Activated CD4-positive, alpha-beta T cell treated with anti-CD3 and anti-CD28 coated beads, Interleukin-2, amount 50 U/mL, for 24 hours (primary cell): Measurements from ENCODE around the gene LEF1.
"Not testable (repeated sequence)": the region's sequence is repeated elsewhere in the genome, so short reads cannot be mapped to it uniquely, and the experiment has no call there.

Source experiments
- DNase-seq, 2 donors: peaks; one replicate each; pipeline ENCODE4 v3.0.0-alpha.2; 2020; ENCODE audit warnings: low read depth in 1 of 2, low spot score in 1 of 2

LEF1 gene

DNA sequence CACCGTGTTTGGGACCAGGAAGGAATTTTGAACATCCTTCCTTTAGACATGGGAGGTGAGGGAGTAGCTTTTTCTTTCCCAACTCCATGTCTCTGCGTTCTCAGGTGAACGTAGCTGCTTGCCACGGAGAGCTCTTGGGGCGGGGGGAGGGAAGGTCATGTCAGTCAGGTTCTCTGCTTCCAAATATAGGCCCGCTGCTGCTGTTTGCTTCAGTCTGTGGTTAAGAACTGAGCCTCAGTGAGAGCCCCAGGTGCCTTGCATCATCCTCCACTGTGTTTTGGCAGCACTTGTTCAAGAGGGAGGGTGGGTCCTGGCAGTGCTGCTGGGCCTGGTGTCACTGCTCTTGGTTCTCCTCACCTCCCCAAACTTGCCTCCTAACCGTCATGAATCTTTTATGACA lies 132.5 kb downstream of the LEF1 start:
- DNase-seq, result peak in 1 of 2 donors; percentile 65

DNA sequence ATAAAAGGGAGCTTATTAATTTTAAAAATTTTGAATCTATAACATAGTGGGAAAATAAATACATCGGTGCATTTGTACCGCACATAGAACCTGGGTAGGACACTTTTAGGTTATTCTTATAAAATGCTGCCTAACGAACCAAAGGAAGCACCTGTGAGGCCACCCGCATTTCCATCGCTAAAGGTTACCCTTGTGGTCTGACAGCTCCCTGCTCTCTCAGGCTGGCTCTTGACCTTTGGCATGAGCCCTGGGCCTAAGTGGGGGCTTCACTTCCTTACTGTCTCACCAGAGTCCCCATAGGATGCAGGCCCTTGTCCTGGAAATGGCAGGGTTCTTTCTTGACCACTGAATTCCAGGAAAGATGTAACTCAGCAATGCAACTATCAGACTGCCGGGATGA lies 133.0 kb downstream of the LEF1 start:
- DNase-seq, result no peak

DNA sequence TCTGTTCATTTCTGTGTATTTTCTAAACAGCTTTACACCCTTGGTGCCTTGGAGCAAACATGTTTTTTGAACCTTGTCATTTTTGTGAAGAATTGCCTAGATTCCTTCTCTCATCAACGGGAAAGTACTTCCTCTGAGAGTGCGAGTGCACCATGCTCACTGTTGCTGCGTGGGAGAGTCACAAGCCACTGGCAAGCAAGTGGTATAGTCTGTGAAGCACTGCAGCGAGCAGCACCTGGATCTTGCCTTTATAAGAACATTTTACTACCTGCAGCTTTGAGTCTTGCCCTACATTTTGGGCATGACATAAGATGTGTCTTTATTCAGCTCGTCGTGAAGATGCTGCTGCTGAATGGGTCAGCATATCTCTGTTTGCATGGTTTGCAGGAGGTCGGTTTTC lies 134.2 kb downstream of the LEF1 start:
- DNase-seq, result no peak

DNA sequence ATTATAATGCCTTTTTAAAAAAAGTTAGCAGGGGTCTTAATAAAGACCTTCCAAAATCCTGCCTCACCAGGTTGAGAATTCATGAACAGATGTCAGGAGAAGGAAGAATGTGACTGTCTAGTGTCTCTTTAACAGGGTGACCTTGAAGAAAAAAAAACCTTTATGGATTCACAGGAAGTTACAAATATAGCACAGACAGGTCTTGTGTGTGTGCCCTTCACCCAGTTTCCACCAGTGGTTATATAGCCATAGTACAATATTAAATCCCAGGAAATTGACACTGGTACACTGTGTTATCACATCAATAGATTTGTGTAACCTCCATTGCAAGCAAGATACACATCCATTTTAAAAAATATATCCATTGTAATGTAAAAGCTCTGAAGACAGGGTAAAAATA lies 135.4 kb downstream of the LEF1 start:
- DNase-seq, result no peak

DNA sequence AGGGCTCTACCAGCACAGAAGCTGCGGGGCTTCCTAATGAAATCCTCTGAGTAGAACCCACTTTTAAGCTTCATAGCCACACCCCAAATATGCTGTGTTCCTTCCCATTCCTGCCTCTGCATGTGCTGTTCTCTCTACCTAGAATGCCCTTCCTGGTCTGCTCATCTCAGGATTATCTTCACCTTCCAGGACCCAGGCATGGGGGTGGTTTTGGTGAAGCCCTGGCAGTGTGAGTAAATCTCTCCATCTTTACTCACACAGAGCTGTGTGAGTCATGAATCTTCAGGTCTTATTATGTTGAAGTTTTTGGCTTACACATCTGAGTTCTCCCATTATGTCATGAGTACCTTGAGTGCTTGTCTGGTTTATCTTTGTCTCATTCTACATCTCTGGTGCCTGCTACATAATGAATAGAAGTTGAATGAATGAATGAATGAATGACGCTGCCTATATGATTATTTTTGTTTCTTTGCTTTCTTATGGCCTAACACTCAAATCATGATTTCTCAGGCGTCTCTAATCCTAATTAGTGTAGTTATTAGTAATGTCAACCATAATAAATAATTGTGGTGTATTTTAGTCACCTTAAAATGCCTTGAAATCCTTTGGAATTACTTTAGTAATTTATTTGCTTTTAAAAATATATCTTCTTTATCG lies 137.2 kb downstream of the LEF1 start:
- DNase-seq, result peak in 1 of 2 donors; percentile 63

DNA sequence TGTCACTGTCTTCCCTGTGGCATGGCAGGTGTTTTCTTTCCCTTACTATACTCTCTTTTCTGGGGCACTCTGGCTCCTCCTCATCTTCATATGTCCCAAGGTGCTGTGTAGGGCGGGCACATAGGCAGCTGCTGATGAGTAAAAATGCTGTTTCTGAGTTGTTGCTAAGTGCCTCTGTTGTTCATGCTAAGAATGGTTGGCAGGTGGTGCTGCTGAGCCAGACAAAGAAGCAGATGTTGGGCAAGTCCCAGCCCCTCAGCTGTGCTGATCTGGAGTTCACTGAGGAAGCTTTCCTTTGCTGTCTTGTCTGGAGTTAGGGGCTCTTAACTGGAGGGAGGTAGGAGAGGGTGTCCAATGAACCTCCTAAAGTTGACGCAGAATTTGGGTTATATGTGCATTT lies 138.4 kb downstream of the LEF1 start:
- DNase-seq, result peak; percentile 43 to 68

DNA sequence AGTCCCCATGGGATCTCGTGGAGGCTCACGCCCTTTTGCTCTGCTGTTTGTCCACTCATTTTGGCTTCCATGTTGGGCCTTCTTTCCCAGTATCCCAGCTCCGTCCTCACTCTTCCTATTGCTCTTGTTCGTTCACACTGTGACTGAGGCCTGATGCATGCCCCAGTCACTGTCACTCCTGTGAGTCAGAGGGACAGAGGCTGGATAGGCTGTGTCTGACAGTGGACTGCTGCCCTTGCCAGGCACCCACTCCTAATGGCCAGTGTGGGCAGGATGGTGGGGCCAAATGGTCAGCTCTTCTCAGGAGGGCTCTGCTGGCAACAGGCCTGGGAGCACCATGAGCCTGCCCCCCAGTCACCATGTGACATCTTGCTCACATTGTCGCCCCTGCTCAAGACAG lies 139.0 kb downstream of the LEF1 start:
- DNase-seq, result no peak

DNA sequence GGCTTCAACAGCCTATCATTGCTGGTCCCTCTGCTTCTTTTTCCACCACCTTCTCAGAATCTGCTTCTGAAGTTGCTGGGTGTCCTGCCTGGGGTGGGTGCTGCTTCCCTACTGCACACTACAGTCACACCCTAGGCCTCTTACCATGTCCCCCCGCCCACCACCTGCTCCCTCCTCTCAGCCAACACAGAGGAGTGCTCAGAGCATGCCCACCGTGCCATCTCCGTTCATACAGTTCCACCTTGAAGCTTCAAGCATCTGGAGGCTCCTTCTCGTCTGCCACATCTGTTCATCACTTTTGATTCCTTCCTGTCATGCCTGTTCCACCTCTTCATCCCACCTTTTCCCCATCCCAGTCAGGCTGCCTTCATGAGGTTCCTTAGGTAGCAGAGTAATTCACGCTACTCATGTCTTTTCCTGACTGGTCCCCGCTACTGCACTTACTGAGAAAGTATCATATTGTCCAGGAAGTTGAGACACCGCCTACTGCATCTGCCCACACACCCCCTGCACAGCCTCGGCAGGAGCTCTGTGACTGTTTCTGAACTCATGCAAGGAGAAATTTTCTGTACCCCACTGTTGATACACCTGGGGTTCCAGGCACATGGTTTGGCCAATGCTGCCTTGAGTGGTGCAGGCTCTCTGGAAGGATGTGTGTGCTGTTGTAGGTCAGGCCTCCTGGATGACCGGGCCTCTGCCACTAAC lies 139.6 kb downstream of the LEF1 start:
- DNase-seq, result no peak

DNA sequence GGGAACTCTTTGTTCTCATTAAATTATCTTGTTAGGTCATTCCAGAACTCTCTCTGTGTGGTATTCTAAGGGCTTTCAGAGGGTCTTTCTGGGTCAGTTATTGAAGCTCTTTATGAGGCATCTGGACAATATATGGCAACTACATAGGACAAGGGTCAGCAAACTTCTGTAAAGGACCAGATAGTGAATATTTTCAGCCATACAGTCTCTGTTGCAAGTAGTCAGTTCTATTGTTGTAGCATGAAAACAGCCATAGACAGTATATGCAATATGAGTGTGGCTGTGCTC lies 143.9 kb downstream of the LEF1 start:
- no peak for DNase-seq

DNA sequence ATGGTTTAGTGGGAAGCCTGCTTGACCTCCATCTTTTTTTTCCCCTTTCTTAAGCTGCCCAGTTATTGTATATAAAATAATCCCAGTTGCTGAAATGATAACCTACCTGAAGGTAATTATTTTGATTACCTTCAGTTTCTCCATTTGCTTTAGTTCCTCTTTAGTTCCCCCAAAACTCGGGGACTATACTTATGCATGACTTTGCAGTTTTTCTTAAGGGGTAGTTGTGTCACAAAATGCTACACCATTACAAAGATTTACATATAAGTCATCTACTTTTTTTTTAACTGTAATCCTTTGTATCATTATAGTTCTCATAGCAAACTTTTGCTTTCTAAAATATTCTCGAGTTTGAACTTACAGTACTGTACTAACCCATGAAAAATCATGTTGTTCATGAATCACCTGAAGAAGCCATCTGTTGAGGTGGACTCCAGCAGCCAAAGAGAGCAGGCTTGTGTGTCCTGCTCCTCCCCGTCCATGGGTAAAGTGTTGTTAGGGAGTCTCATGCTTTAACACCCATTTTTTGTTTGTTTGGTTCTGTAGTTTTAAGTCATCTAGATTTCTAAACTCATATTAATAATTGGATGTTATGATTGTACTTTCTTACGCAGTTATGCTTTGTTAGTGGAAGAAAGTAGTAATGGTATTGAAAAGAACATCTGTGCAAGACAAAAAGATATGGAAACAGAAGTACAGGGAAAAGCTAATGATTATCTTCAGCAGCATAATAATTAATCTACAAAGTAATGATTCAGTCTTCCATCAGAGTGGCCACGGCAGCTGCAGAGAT lies 144.5 kb downstream of the LEF1 start:
- no peak for DNase-seq

DNA sequence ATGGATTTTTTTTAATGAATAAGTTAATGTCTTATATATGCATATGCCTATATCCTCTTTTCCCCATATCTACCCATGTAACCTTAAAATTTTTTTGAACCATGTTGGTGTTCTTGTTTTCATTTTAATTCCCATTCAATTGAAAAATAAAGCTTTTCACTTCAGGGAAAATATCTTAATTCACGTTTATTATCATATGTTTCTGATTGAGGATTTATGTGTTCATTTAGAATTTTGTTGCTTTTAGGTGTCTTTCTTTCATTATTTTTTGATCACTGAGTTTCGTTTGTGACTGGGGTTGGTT lies 149.9 kb downstream of the LEF1 start:
- DNase-seq, result no peak

DNA sequence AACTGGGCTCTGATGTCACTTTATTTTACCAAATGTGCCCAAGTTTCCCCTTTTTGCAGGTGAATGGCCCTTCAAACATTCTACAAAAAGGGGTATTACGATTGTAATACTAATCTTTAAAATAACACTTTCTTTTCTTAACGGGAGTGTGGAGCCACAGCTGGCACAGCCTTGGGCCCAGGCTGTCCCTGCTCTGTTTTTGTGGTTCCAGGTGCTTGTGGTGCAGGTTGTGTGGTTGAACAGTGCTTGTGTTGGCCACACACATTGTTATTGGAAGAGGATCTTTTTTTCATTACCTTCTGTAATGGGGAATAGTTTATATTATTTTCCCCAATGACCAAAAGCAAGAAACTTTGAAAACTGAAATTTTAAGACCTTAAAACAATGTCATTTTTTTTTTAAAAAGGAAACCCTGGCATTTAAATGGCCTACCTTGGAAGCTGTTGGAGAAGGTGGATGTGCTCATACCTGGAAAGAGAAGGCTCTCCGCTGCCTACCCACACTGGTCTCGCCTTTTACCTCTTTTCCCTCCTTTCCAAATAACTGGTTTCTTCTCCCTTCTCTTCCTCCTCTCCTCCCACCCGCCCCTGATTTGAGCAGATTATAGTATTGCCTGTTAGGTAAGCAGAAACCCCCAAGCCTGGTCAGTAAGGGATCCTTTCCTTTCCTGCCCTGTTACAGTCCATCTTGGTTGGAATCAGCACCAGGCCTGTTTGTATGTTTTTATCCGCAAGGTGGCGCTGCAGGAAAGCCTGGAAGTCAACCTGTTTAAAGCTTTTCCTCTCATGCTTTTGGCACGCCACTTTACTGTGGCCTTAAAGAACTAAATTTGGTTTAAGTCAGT lies 150.5 kb downstream of the LEF1 start:
- peak; percentile 73 to 84 for DNase-seq

DNA sequence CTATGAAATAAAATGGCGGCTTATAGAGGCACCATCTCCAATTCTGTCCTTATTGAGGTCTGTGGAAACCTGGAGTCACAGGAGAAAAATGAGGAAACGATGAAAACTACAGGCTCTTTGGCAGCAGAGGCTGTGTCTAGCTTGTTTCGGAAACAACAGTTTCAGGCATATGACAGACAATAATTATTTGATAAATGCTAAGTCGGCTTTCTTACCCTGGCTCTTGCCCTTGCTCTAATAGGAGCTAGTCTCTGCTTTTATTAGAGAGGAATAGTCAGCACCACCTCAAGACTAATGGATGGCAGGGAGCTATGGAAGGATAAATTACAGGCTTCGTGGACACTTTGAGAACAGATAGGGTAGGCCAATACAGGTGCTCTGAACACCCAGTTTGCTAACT lies 154.8 kb downstream of the LEF1 start:
- no peak for DNase-seq

DNA sequence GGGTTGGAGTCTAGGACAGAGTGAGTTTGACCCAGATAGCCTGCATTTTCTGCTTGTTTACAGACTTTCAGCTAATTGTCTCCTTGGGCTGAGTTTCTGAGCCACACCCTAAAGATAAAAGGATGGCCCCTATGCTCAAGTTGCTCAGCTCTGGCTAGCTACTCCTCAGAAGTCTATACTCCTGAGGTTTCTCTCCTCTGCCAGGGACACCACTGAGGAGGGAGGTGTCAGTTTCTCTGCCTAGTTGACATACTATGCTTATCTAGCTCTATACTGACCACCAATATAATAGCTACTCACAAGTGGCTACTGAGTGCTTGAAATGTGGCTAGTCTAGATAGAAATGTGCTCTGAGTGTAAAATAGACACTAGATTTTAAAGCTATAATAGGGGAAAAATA lies 155.4 kb downstream of the LEF1 start:
- no peak for DNase-seq

DNA sequence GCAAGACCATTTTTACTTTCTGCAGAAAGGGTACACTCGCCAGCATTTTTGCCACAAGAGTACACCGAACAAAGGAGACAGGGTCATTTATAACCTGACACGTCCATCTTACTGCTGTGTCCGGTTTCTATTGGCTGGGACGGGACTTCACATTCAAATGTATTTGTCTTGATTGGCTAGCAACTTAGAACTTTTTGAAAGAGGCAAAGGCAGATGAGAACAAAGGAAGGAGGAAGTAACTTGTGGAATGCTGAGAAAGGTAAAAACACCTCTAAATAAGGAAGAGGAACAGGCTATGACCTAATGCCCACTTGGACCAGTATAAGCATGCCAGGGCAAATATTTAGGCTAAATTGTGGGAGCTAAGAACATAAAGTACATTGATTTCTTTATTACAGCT lies 156.3 kb downstream of the LEF1 start:
- not testable (repeated sequence) for DNase-seq

DNA sequence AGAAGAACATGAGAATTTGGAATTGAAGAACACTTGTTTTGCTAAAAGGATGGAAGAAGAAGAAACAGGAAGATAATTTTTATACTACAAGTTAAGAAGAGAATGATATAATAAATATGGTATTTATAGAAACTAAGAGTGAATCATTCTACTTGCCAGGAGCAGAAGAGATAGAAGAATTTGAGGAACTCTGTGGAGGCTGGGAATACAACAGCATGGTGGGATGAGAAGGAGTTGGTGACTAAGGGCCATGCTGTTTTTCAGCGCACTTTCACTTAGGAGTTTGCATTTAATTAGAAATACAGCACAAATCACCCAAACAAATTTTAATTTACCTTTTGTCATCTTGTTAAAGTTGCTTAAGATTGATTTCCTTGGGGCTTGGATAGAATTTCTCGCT lies 158.6 kb downstream of the LEF1 start:
- no peak for DNase-seq

DNA sequence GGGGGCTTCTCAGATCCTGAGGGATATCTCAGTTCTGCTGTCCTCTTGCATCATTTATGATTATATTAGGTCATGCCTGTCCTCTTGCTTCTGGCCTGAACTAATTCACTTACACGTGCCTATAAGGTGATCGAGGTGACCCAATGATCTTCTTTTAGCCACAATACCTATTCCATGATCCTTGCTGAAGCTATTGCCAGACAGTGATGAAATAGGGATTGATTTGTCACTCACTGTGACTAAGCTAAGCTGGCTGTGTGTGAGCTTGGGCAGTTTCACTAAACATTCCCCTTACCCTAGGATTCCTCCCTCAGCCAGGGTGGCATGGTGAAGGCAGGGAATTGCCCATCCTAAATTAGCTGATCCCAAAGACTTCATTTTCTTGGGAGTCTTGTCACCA lies 160.0 kb downstream of the LEF1 start:
- DNase-seq, result no peak

DNA sequence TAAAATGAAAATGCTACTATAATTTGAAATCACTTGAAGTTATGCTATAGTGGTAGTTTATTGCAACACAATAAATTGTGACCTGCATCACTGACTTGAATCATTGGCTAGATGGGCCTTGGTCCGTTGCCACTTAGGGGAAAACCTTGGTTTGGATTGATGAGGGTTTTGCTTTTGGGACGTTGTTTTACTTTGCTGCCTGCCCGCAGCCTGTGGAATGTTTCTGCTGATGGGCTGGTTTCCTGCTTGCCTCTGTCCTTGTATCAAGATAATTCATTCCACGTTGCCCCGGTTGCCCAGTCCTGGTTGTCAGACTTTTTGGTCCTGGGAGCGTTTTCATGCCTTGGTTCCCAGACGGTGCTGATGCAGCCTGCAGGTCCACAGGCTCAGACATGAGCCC lies 160.7 kb downstream of the LEF1 start:
- DNase-seq, result no peak

DNA sequence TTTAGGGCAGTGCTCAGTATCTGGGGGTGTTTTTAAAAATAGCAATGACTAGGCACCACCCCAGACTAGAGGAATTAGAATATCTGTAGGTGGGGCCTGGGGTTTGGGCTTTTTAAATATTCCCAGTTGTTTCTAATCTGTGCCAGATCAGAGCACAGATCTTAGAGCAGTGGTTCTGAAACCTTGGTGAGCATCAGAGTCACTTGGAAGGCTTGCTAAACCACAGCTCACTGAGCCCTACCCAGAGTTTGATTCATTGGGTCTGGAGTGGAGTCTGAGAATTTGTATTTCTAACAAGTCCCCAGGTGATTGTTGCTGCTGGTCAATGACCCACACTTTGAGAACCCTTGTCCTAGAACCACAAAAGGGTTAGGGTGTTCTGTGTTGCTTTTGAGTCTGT lies 162.4 kb downstream of the LEF1 start:
- DNase-seq, result no peak

DNA sequence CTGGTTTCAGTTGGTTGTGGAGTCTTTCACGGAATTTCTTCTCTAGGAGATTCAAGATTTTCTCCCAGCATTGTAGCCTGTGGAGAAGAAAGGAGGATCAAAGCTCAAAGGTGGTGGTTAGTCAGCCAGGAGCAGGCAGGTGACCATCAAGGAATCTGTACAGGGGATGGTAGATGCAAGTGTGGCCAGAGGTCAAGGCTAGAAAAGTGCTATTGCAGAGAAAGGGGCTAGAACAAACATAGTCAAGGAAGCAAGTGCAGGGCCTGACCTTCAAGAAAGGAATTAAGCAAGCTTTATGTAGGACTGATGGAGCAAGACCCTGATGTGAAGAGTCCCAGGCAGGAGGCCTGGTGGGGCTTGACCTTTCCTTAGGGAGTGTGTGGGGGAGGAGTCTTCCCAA lies 162.9 kb downstream of the LEF1 start:
- no peak for DNase-seq

DNA sequence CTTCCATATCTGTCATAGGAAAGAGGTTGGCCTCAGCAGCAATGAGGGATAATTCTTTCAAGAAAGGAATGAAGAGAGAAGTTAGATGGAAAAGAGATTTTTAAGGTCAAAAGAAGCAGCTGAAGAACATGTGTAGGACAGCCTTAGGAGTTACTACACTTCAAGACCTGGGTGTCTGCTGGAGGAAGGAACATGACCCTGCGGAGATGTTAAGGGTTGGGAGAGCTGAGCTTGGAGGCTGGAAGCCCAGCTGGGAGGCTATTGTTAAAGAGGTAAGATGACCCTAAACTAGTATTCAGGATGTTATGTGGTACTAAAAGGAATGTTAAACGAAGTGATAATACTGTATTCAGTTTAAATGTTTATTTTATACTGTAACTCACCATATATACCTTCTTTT lies 164.1 kb downstream of the LEF1 start:
- no peak for DNase-seq

DNA sequence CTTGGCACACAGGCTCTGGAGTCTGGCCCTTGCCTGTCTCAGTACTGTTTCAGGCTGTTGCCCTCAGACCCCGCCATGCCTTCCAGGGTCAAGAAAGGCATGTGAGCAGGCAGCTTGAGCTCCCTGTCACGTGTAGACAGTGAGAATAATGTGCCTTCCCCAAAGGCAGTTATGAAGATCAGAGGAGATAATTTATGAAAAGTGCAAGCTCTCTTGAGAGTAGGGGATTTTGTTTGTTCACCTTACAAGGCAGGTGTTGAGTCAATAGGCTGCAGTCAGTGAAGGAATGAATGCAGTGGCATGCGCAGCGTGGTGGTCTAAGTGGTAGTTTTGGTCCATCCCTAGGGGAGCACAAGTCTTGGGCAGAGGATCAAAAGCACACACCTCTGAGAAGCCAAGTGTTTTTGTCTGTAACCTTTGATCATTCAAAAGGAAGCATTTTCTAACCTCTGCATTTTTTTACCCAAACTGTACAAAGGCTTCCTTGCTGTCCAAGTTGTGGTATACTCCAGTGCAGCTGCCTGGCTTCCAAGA lies 164.7 kb downstream of the LEF1 start:
- no peak for DNase-seq
